Dermis microvascular lymphatic vessel endothelial cell (primary cell): ENCODE results near the gene OR4K2. TPM values are rescaled to one million over a fixed set of nuclear protein-coding genes. Genes with fewer than 3 reads are reported as not detected.
"Not testable (repeated sequence)": the region's sequence is repeated elsewhere in the genome, so short reads cannot be mapped to it uniquely, and the experiment has no call there.

Experiments used
- DNase-seq, 2 donors: peaks; one replicate each; pipeline versions ENCODE4 v3.0.0 to v3.0.0-alpha.2; 2010; ENCODE audit warnings: low read depth in 2 of 2
- total RNA-seq: library from RNA; depleted of rRNA; stranded (reverse); fragments of >200 nt; gene quantifications from 2 replicates; pipeline ENCODE4 v1.2.1, GENCODE V29; 2014

OR4K2 gene, protein sequence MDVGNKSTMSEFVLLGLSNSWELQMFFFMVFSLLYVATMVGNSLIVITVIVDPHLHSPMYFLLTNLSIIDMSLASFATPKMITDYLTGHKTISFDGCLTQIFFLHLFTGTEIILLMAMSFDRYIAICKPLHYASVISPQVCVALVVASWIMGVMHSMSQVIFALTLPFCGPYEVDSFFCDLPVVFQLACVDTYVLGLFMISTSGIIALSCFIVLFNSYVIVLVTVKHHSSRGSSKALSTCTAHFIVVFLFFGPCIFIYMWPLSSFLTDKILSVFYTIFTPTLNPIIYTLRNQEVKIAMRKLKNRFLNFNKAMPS
- not detected in 2 replicates for total RNA-seq

DNA sequence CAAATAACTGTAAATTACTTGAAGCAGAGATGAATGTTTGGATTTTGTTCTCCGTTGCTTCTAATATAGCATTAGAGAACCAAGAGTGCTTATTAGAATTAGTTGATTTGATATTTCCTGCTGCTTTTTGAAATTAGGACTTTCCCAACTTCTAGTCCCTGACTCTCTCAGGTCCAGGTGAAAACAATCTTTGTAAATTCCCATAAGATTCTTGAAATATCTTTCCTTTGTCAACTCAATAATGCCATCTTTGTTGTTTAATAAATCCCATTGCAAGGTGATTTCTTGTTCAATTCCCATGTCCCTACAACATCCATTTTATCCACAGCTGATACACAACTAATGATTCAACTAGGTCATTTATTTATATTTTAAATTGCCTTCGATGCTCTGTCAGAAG, at the start of gene OR4K2:
Gene OR4K2, plus strand, starts transcription at position 301 of the 400 bp plus-strand sequence. CDS start 1,126 bp downstream, outside the sequence.
- DNase-seq, result no peak

DNA sequence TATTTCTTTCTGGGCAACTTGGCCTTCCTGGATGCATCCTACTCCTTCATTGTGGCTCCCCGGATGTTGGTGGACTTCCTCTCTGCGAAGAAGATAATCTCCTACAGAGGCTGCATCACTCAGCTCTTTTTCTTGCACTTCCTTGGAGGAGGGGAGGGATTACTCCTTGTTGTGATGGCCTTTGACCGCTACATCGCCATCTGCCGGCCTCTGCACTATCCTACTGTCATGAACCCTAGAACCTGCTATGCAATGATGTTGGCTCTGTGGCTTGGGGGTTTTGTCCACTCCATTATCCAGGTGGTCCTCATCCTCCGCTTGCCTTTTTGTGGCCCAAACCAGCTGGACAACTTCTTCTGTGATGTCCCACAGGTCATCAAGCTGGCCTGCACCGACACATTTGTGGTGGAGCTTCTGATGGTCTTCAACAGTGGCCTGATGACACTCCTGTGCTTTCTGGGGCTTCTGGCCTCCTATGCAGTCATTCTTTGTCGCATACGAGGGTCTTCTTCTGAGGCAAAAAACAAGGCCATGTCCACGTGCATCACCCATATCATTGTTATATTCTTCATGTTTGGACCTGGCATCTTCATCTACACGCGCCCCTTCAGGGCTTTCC, 47.2 kb upstream of the OR4K2 start:
- not testable (repeated sequence) for DNase-seq

DNA sequence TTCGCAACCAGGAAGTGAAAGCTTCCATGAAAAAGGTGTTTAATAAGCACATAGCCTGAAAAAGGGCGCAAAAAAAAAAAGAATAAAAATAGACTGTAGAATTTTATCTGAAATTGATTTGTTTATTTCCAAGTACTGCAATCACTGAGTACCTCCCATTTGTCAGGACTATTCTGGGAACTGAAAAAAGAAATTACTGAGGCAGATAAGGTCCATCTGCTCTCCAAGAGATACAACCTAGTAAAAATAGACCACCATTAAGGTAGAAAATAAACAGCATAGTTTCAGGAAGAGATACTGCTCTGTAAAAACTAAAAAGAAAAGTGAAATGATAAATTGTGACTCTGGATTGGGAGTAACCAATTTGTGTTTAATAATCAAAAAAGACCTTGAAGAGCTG, 46.6 kb upstream of the OR4K2 start:
- no peak for DNase-seq

DNA sequence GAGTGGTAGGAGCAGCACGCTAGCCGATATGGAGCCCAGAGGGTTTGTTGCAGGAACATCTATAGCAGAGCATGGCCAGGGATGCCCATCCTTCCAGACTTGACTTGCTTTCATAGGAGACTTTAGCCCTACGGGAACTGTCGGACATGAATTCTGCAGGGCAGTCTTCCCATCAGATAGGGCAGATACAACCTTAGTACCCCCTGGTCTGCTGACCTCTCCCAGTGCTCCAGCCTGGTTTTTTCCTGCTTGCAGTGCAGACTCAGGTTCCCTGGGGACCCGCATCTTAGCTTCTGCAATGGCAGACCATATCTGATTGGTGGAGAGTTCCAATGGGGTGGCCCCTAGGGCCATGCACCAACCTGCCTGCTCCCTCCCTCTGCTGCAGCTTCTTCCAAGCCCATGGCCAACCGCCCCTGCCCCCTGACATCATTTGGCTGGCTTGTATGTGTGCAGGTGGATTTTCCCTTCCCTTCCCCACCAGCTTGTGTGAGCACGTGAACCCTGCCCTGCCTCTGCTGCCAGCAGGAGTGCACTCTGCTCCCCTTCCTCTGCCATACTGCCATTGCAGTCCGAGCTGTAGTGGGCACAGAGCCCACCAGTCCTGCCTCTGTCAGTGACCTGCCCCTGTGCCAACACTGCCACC, 40.6 kb upstream of the OR4K2 start:
- not testable (repeated sequence) for DNase-seq

DNA sequence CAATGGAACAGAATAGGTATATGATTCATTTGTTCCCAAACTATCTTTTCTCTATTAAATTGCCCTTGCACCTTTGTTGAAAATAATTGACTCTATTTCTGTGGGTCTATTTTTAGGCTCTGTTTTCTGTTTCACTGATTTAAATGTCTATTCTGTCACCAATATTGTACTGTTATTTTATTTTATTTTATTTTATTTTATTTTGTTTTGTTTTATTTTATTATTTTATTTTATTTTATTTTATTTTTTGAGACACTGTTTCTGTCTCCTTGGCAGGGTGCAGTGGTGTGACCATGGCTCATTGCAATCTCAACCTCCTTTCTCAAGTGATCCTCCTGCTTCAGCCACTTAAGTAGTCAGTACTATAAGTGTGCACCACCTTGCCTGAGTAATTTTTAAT, 36.5 kb upstream of the OR4K2 start:
- no peak for DNase-seq

DNA sequence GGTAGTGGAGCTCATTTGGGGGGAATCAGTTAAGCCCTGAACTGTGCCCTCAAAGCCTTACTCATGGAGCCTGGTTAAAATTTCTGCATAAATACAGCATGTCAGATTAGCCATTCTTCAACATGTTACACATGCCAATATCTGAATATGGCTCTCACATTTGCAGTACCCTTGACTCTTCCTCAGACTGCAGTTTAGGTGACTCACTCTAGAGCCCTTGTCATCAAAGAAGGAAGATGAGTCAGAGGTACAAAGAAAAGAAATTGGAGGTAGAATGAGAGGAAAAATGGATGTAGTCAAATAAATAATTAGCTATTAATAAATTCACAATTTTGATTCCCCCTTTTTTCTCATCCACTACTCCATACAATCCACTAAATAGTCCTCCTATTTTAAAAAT, 23.6 kb upstream of the OR4K2 start:
- no peak for DNase-seq

DNA sequence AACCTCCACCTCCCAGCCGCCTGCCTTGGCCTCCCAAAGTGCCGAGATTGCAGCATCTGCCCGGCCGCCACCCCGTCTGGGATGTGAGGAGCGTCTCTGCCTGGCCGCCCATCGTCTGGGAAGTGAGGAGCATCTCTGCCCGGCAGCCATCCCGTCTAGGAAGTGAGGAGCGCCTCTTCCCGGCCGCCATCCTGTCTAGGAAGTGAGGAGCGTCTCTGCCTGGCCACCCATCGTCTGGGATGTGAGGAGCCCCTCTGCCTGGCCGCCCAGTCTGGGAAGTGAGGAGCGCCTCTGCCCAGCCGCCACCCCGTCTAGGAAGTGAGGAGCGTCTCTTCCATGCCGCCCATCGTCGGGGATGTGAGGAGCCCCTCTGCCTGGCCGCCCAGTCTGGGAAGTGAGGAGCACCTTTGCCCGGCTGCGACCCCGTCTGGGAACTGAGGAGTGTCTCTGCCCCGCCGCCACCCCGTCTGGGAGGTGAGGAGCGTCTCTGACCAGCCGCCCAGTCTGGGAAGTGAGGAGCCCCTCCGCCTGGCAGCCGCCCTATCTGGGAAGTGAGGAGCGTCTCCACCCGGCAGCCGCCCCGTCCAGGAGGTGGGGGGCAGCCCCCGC, 8.8 kb upstream of the OR4K2 start:
- not testable (repeated sequence) for DNase-seq

DNA sequence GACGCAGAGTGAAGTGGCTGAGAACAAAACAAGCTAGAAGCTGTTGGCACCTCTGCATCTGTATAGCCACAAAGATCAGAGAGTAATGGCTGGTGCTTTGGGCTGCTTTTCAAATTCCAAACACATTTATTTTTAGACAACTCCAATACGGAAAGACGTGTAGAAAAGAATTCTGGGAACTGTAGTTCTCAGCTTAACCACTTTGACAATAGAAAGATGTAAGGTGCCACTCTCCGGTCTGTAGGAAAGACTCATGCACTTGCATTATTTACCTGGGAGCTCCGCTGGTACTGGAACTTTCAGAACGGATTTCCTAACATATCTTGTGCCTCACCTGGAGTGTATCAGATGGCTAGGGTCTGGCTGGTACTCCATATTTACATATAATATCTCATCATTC, 1.8 kb upstream of the OR4K2 start:
- DNase-seq, result no peak

DNA sequence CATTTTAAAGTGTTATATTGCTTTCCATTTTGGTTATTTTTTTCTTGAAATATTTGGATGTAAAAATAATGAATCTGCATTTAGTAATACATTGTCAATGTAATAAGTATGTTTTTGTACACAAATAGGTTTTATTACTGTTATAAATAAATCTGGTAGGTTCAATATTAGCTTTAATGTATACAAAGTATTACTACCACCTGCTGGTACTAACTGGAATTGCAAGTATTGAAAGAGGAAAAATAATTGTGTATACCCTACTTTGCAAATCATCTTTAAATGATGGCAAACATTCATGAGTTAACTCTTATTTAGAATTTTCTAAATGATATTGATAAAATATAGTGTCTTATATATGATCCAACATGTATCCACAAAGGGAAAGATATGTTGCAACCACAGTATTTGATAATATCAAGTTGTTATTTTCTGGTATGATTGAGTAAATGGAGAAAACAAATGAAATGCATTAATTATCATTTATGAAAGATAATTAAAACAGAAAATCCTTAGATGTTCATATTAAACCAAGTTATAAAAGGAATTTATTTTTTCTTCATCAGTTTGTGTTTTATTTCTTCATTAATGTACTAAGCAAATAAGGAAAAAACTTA, 3.2 kb downstream of the OR4K2 start:
- DNase-seq, result peak in 1 of 2 donors; percentile 5

DNA sequence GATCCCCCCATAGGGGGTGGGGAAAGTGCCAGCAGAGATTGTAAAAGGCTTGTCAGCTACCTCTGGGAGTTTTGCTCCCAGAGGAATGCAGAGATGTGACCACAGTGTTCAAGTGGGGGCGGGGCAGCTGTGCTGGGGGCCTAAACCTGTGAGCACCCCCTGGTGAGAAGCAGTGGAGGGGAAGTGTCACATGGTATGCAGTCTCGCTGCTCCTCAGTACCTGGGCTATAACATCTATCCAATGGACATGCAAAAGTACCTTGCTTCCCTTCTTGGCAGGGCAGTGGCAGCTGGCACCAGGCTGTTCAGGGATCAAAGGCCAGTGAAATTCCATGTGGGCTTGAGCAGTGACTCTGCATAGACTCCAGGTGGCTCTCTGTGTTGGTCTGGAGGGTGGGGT, 20.3 kb downstream of the OR4K2 start:
- DNase-seq, result no peak

DNA sequence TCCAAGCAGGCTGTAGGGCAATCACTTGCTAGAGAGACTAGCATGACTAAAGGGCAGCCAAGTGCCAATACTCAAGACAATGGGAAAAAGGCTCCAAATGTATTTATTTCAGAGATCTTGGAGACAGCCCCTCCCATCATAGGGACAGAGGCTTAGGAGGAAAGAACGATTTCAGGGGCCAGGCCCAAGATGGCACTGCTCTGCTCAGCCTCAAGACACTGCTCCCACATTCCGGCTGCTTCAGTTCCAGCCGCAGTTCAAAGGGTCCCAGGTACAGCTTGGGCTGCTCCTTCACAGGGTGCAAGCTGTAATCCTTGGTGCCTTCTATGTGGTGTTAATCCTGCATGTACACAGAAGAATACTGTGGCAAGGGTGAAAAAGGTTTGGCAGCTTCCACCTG, 26.1 kb downstream of the OR4K2 start:
- DNase-seq, result no peak

DNA sequence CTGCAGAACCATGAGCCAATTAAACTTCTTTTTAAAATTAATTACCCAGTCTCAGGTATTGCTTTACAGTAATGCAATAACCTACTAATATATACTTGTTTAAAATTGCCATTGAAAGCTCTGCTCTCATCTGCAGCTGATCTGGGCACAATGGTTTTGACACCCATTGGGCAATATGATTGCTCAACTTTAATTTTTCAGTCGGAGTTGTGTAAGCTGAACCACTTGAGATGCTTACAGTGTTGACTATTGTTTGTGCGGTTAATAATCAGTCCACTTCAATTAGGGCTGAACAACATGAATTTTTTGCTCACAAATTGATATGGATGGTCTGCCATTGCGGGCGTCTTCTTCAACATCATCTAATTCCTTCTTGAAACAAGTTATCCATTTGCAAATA, 27.5 kb downstream of the OR4K2 start:
- DNase-seq, result no peak

DNA sequence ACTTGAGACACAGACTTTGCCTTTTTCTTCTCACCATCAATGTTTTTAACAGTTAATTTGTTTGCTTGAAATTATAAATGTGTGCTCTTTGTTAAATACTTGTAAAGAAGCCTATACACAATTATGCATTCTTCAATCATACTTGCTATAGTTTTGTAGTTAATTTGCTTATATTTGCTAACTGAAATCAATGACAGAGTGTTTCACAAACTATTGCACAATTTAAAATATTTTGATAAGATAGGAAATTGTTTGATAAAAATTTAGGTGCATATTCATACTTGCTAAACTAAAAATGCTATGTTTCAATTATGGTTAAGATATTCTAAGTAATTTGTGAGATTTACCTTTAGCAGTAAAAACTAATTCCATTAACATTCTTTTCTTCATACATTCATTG, 31.7 kb downstream of the OR4K2 start:
- no peak for DNase-seq

DNA sequence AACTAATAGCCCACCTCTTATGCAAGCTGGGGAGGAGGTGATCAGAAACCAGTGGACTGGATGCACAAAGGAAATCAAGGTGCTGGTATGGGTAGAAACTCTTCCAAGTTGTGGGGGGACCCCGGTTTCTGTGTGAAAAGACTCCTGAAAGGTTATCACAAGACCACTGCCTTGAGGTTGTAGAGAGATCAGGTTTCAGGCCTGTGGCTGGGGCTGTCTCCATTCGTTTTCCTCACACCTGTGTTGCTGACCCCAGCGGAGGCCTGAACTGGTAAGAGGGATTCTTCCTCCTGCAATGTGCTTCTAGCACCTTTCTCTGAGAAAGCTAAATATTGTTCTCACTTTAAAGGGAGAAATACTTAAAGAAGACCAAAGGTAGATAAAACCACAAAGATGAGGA, 36.2 kb downstream of the OR4K2 start:
- DNase-seq, result no peak

DNA sequence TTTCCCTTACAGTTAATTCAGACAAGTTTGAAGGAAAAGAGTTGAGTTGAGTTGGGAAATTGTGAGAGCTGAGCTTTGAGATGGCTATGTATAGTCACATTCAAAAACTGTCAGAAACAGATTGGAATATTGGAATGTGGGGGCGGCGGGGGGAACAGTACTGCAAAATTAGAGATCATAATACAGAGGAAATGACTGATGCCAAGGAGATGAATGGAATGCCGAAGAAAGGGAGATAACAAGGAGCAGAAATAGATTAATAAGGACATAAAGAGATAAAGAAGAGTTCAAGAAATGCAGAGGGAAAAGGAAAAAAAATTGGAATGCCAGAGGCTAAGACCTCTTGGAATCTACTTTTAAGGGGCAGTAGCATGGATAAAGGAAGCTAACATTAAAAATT, 42.3 kb downstream of the OR4K2 start:
- DNase-seq, result no peak

DNA sequence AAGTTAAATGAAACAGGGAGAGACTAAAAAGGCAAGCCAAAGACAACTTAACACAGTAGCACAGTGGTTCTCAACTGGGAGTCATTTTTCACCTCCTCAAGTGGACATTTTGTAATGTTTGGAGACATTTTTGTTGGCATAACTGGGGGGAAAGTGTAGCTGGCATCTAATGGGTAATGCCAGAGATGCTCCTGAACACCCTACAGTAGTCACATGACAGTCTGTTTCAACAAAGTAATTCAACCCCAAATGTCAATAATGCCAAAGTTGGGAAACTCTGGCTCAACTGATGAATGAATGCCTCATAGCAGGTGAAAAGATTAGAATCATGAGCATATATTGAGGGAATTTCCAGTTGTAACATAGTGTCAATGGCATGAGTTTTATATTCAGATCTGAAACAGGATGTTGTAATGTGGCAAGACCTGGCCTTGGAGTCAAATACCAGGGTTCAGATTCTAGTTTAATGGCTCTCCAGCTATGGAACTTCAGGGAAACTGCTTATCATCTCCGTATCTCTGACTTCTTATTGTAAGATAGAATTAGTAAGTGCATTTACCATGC, 43.1 kb downstream of the OR4K2 start:
- DNase-seq, result no peak

DNA sequence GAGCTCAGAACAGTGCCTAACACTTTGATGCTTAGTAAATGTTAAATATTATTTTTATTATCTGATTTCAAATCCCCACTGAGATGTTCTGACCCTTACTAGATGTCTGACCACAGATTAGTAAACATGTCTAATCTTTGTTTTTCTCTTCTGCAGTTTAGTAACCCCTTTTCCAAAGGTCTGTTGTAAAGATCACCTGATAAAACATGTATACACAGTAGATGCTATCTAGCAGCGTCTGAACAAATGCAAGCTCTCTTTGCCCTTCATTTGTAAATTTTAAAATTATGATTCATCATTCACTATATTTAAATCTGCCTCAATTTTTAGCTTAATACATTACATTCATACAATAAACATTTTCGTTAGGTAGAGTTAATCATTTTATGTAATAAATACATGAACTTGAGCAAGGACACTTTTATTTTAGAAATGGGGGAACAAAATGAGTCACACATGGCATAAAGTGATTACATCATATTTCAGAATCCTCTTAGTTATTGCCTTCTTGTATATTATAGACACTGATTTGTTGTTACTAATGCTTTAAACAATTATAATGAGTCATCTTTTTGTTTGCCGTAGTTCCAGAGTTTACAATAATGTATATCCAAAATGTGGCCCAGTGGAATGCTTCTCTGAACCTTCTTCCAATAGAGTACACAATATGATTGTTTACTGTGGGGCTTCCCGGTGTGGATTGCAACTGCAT, 43.8 kb downstream of the OR4K2 start:
- DNase-seq, result no peak

DNA sequence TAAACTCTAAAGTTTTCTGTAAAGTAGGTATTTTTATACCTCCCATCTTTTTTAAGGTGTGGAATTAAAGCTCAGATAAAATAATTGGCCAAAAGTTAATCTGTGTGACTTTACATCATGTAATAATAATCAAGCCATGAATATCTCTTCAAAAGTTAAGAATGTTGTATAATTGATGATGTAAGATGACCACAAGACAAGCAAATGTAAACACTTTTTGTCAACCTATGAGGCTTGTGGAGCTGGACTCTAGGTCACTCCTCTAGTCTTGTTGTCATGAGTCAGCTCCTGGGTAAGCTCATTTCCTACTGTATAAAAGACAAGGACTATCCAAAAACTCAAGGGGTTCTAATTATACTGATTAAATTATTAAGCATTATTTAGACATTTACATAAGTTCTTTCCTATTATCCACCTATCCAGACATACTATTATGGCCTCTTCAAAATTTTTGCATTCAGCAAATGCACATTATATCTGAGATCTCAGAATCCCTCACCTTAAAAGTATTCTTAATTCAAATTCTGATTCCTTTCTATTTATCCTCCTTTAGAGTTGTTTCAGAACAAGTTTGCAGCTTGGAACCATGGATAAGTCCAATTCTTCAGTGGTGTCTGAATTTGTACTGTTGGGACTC, 45.2 kb downstream of the OR4K2 start, which contains the start of gene OR4K5:
Gene OR4K5, plus strand, starts transcription at position 587 of the 637 bp plus-strand sequence. Its CDS starts 0 bp downstream, at position 587.
- no peak for DNase-seq

DNA sequence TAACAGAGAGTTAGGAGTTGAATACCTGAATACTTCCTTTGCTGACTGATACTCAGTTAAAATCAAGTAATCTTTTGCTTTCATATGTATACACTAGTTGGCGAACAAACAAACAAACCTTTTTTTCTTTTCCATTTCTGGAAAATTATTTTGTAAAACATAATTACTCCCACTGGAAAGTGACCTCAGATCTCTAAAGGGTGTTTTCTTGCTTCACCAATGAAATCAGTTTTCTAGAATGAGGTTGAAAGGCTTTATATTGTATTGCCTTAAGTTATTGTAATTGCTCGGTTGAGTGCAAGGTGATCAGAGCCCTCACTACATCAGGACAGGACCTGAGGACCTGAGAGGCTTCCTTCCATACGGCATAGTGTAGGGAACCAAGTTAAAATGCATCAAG, 55.7 kb downstream of the OR4K2 start, which contains the start of gene OR4K1:
Gene OR4K1, plus strand, starts transcription at position 301 of the 400 bp plus-strand sequence. CDS start 4,750 bp downstream, outside the sequence.
- no peak for DNase-seq
